ENCODE data around the gene LIPH.

Gene LIPH

DNA sequence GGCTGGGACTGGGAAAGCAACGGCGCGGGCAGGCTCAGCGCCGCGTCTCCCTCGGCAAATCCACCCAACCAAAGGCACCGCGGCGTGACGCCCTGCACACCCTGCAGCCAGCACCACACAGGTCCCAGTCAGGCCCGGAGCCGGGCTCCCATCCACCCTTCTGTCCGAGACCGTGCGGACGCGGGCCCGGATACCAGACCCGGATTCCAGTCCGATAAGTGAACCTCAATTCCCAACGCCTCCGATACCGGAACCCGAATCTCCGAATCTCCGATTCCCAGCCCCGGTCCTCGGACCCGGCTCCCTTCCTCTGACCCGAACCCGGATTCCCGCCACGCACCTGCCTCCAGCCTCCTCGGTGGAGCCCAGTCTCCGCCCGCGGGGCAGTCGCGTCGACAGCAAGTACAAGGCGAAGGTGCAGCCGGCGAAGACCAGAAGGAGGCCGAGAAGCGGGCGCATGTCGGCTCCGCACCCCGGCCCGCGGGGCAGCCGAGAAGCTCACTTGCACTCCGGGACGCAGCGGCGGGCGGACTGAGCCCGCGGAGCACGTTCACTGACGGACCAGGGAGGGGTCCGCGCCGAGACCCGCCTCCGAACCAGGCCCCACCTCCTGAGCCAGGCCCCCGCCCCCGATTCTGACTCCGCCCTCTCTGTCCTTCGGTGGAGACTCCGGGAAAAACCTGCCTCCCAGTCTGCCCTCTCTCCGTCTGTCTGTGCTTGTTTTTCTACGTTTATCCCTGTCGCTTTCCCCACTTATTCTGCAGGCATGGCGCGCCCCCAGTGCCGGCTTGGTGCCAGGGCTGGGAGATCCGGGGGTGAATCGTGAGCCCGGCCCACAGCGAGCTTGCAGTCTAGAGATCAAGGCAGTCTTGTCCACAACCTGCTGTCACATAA, 53.6 kb downstream of the LIPH start, which contains the start of gene TMEM41A:
TMEM41A (minus strand) TSS at position 533 of the 894 bp plus-strand sequence; CDS start at position 459, 74 bp downstream.
- Histone ChIP-seq H3K79me1 (ENCODE audit: low read length) (peaks cover 4% of the 10 kb centered on the region), H2AK5ac (ENCODE audit: low read length) (no peak within 1 kb of the TSS), H3K4me3 (ENCODE audit: low read length) (peak within 1 kb of the TSS; percentile 96), H3K27ac (ENCODE audit: low read depth, low read length) (peak within 1 kb of the TSS; percentile 77), H3K18ac (ENCODE audit: low read length) (peak within 1 kb of the TSS; percentile 46), H3K23ac (ENCODE audit: low read length) (no peak within 1 kb of the TSS), H2BK120ac (ENCODE audit: low read depth, low read length) (no peak within 1 kb of the TSS), H2BK5ac (ENCODE audit: low read length) (no peak within 1 kb of the TSS), H3K4ac (ENCODE audit: low read depth, low read length) (no peak within 1 kb of the TSS), H3K9ac (ENCODE audit: low read length) (peak within 1 kb of the TSS; percentile 96), H4K5ac (ENCODE audit: low read length) (no peak within 1 kb of the TSS), H3K27me3 (ENCODE audit: insufficient read depth, low read length, poor library complexity) (no peaks in the 10 kb centered on the region), H3K56ac (ENCODE audit: low read length) (peak within 1 kb of the TSS; percentile 93), H4K8ac (ENCODE audit: low read depth, low read length) (no peak within 1 kb of the TSS), H3K36me3 (ENCODE audit: control insufficient read depth, insufficient read depth, low read length) (peaks cover 3% of the 10 kb centered on the region), H2BK15ac (replicated peaks; ENCODE audit: low read depth) (no peak within 1 kb of the TSS), H3K4me1 (ENCODE audit: control insufficient read depth, low read depth, low read length) (no peaks in the 10 kb centered on the region), H3K4me2 (ENCODE audit: low read length) (peak within 1 kb of the TSS; percentile 59), H3K79me2 (ENCODE audit: control insufficient read depth, insufficient read depth, low read length) (peaks cover 2% of the 10 kb centered on the region)
- DNase-seq: peak; percentile 94
- no CpG with 5 or more reads among the region's 82 CpGs for WGBS (ENCODE audit: extremely low coverage, insufficient coverage, low lambda C conversion rate)

DNA sequence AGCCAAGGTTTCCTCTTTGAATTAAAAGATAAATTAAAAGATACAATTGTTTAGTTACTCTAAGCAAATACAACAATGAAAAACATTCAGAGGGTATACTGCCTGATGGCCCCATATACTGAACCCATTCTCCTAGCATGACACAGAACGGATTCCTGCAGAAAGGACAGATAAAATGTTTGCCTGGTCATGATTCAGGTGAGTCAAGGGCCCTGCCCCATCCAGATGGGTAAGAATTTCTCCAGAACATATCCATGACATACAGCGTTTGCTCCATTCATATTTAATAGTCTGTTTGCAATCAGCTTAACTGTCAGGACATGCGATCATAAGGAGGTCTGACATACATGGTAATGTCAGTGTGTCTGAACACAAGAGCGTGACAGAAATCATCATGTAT, 62.1 kb downstream of the LIPH start:
- Histone ChIP-seq H3K27ac (ENCODE audit: low read depth, low read length) (no peak overlapping the region), H3K79me1 (ENCODE audit: low read length) (no peaks in the 10 kb centered on the region), H3K36me3 (ENCODE audit: control insufficient read depth, insufficient read depth, low read length) (peaks cover 6% of the 10 kb centered on the region), H3K56ac (ENCODE audit: low read length) (no peak overlapping the region), H4K8ac (ENCODE audit: low read depth, low read length) (no peak overlapping the region), H2AK5ac (ENCODE audit: low read length) (no peak overlapping the region), H3K9ac (ENCODE audit: low read length) (no peak overlapping the region), H3K18ac (ENCODE audit: low read length) (no peak overlapping the region), H3K4me1 (ENCODE audit: control insufficient read depth, low read depth, low read length) (no peaks in the 10 kb centered on the region), H3K4me2 (ENCODE audit: low read length) (no peak overlapping the region), H2BK5ac (ENCODE audit: low read length) (no peak overlapping the region), H2BK120ac (ENCODE audit: low read depth, low read length) (no peak overlapping the region), H3K27me3 (ENCODE audit: insufficient read depth, low read length, poor library complexity) (no peaks in the 10 kb centered on the region), H4K5ac (ENCODE audit: low read length) (no peak overlapping the region), H3K79me2 (ENCODE audit: control insufficient read depth, insufficient read depth, low read length) (no peaks in the 10 kb centered on the region), H2BK15ac (replicated peaks; ENCODE audit: low read depth) (no peak overlapping the region), H3K4me3 (ENCODE audit: low read length) (no peak overlapping the region), H3K23ac (ENCODE audit: low read length) (no peak overlapping the region), H3K4ac (ENCODE audit: low read depth, low read length) (no peak overlapping the region)
- DNase-seq: no peak
- WGBS (ENCODE audit: extremely low coverage, insufficient coverage, low lambda C conversion rate): no CpG with 5 or more reads among the region's 4 CpGs

DNA sequence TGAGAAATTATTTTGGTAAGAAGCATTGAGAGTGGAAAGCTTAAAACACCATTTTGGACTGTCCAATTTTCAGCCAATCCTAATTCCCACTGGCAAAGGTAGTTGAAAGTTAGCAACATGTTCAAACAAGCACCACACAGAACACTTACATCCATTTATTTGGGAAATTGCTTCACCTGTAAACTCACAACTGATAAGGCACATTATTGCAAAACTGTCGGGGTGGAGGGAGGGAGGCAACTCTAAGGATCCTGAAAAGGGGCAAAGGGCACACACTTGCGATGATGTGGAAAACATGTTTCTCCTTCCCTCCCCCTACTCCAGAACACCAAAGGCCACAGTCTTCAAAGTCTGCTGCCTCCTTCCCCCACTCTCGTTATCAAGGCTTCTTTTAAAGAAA, 62.9 kb downstream of the LIPH start:
- H3K27me3 ChIP-seq (ENCODE audit: insufficient read depth, low read length, poor library complexity): no peaks in the 10 kb centered on the region
- H3K4me3 ChIP-seq (ENCODE audit: low read length): no peak overlapping the region
- no peak overlapping the region for H3K18ac ChIP-seq (ENCODE audit: low read length)
- no peak overlapping the region for H2AK5ac ChIP-seq (ENCODE audit: low read length)
- no peak overlapping the region for H3K4me2 ChIP-seq (ENCODE audit: low read length)
- peaks cover 3% of the 10 kb centered on the region for H3K36me3 ChIP-seq (ENCODE audit: control insufficient read depth, insufficient read depth, low read length)
- H3K27ac ChIP-seq (ENCODE audit: low read depth, low read length): no peak overlapping the region
- H3K79me2 ChIP-seq (ENCODE audit: control insufficient read depth, insufficient read depth, low read length): no peaks in the 10 kb centered on the region
- H3K4ac ChIP-seq (ENCODE audit: low read depth, low read length): no peak overlapping the region
- H4K5ac ChIP-seq (ENCODE audit: low read length): no peak overlapping the region
- no peak overlapping the region for H4K8ac ChIP-seq (ENCODE audit: low read depth, low read length)
- H2BK120ac ChIP-seq (ENCODE audit: low read depth, low read length): no peak overlapping the region
- no peak overlapping the region for H3K23ac ChIP-seq (ENCODE audit: low read length)
- no peak for DNase-seq
- H3K56ac ChIP-seq (ENCODE audit: low read length): no peak overlapping the region
- no peaks in the 10 kb centered on the region for H3K4me1 ChIP-seq (ENCODE audit: control insufficient read depth, low read depth, low read length)
- no CpG with 5 or more reads among the region's 3 CpGs for WGBS (ENCODE audit: extremely low coverage, insufficient coverage, low lambda C conversion rate)
- no peak overlapping the region for H2BK15ac ChIP-seq (replicated peaks; ENCODE audit: low read depth)
- no peak overlapping the region for H2BK5ac ChIP-seq (ENCODE audit: low read length)
- H3K9ac ChIP-seq (ENCODE audit: low read length): no peak overlapping the region
- no peaks in the 10 kb centered on the region for H3K79me1 ChIP-seq (ENCODE audit: low read length)

DNA sequence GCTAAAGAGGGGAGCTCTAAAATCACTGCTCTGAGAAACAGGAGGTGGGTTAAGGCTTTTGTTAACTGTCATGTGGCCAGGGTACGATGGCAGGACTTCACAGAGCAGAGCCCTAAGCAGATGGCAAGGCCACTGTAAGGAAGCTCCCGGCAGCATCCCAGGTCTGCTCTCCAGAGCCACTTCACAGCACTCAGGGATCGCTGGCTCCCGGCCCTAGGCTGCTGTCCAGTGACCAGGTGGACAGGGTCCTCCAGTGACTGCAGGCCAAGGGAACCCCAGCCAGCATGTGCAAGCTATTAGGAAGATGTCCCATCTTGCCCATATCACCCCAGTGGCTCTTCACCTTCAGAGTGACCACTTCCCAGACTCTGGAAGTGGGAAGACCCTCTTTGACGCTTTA, 63.9 kb downstream of the LIPH start:
- Histone ChIP-seq H3K27ac (ENCODE audit: low read depth, low read length) (no peak overlapping the region), H4K8ac (ENCODE audit: low read depth, low read length) (no peak overlapping the region), H2BK5ac (ENCODE audit: low read length) (no peak overlapping the region), H3K36me3 (ENCODE audit: control insufficient read depth, insufficient read depth, low read length) (peaks cover 3% of the 10 kb centered on the region), H3K18ac (ENCODE audit: low read length) (no peak overlapping the region), H3K4ac (ENCODE audit: low read depth, low read length) (no peak overlapping the region), H3K79me2 (ENCODE audit: control insufficient read depth, insufficient read depth, low read length) (no peaks in the 10 kb centered on the region), H2BK120ac (ENCODE audit: low read depth, low read length) (no peak overlapping the region), H2AK5ac (ENCODE audit: low read length) (no peak overlapping the region), H3K79me1 (ENCODE audit: low read length) (no peaks in the 10 kb centered on the region), H3K27me3 (ENCODE audit: insufficient read depth, low read length, poor library complexity) (no peaks in the 10 kb centered on the region), H3K4me2 (ENCODE audit: low read length) (no peak overlapping the region), H2BK15ac (replicated peaks; ENCODE audit: low read depth) (no peak overlapping the region), H3K4me1 (ENCODE audit: control insufficient read depth, low read depth, low read length) (no peaks in the 10 kb centered on the region), H3K4me3 (ENCODE audit: low read length) (no peak overlapping the region), H3K23ac (ENCODE audit: low read length) (no peak overlapping the region), H4K5ac (ENCODE audit: low read length) (no peak overlapping the region), H3K56ac (ENCODE audit: low read length) (no peak overlapping the region), H3K9ac (ENCODE audit: low read length) (no peak overlapping the region)
- no peak for DNase-seq
- WGBS (ENCODE audit: extremely low coverage, insufficient coverage, low lambda C conversion rate): no CpG with 5 or more reads among the region's 5 CpGs

DNA sequence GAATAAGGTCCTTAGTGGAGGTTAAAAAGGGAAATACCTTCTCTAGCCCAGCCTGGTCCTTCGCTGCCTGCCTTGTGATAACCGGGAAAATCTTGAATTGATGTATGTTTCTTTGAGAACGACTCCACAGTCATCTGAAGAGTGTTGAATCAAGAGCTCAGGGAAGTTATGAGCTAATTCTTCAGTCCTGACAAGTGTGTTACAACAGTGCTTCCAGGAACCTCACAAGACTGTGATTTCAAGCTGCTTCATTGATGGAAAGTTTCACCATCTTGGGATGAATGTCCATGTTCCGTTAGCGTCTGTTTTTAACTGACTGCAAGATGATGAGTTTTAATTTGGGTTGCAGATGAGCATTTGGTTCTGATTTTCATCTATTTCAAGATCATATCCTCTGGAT, 66.0 kb downstream of the LIPH start:
- Histone ChIP-seq H3K36me3 (ENCODE audit: control insufficient read depth, insufficient read depth, low read length) (peaks cover 3% of the 10 kb centered on the region), H3K4me1 (ENCODE audit: control insufficient read depth, low read depth, low read length) (no peaks in the 10 kb centered on the region), H3K18ac (ENCODE audit: low read length) (no peak overlapping the region), H3K9ac (ENCODE audit: low read length) (no peak overlapping the region), H2AK5ac (ENCODE audit: low read length) (no peak overlapping the region), H4K5ac (ENCODE audit: low read length) (no peak overlapping the region), H3K27ac (ENCODE audit: low read depth, low read length) (no peak overlapping the region), H2BK120ac (ENCODE audit: low read depth, low read length) (no peak overlapping the region), H2BK15ac (replicated peaks; ENCODE audit: low read depth) (no peak overlapping the region), H3K79me2 (ENCODE audit: control insufficient read depth, insufficient read depth, low read length) (no peaks in the 10 kb centered on the region), H3K23ac (ENCODE audit: low read length) (no peak overlapping the region), H3K4me3 (ENCODE audit: low read length) (no peak overlapping the region), H3K79me1 (ENCODE audit: low read length) (no peaks in the 10 kb centered on the region), H4K8ac (ENCODE audit: low read depth, low read length) (no peak overlapping the region), H3K27me3 (ENCODE audit: insufficient read depth, low read length, poor library complexity) (no peaks in the 10 kb centered on the region), H3K4ac (ENCODE audit: low read depth, low read length) (no peak overlapping the region), H3K56ac (ENCODE audit: low read length) (no peak overlapping the region), H2BK5ac (ENCODE audit: low read length) (no peak overlapping the region), H3K4me2 (ENCODE audit: low read length) (no peak overlapping the region)
- no CpG with 5 or more reads among the region's 5 CpGs for WGBS (ENCODE audit: extremely low coverage, insufficient coverage, low lambda C conversion rate)
- DNase-seq: no peak

Measured in mesendoderm (in vitro differentiated cells).